ENCODE results near the gene TBCK. TPM values are rescaled to one million over a fixed set of nuclear protein-coding genes. Genes with fewer than 3 reads are reported as not detected.
A peak's percentile ranks its signal among the peaks of the same experiment; 100 is the strongest.

Gene TBCK
- total RNA-seq, 1 experiment from 2014 or later = 22.3 TPM

DNA sequence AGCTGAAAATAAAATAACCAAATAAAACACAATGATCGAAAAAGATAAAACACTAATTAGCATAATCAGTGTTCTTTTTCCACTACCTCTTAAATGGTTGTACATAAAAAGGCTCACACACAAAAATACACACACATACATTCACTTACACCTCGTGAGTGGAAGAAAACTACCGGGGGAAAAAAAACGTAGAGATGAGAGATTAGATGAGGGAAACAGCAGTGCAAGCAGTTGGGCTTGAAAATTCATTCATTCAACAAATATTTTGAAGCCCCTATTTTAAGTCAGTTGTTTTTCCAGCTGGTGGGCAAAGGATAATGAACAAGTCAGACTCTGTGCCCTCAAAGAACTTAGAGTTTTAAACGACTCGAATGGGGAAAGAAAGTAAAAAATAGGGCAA is 1.0 kb downstream of the TBCK start:
- POLR2A ChIA-PET = interaction anchor here (0.6 to 1.3 kb wide), 2 partner anchors 50 to 199 kb away, joined by 3 read pairs; no protein-coding TSS in a partner anchor
- no peaks in the 10 kb centered on the region for H3K27me3 ChIP-seq (ENCODE audit: insufficient read depth, low read length)
- CTCF ChIA-PET = no interaction called here
- no peaks in the 10 kb centered on the region for H3K9me3 ChIP-seq (ENCODE audit: control insufficient read depth in 1 of 2, insufficient read depth in 1 of 2, low read depth in 1 of 2, low read length in 2 of 2)
- H3K27ac ChIP-seq (ENCODE audit: low read depth, low read length) = peak overlapping the region; percentile 74; the same call in 1 of the 2 replicates
- peaks cover 84% of the 10 kb centered on the region for H3K79me2 ChIP-seq (ENCODE audit: insufficient read depth, low read length)
- peak overlapping the region; percentile 73 for H3K4me2 ChIP-seq (ENCODE audit: low read length)
- intact Hi-C loops (cut with micrococcal nuclease) = no loop called here
- H3K9ac ChIP-seq (ENCODE audit: low read length) = peak overlapping the region; percentile 87
- RAD21 ChIA-PET (ENCODE audit: low non-redundant PET in 1 of 2, low total read pairs in 2 of 2, uncharacterized antibody in 2 of 2, unreplicated experiment in 2 of 2) = no interaction called here
- no peaks in the 10 kb centered on the region for H3K9me2 ChIP-seq (ENCODE audit: insufficient read depth)
- no peaks in the 10 kb centered on the region for H4K20me1 ChIP-seq (ENCODE audit: insufficient read depth)
- H3K4me1 ChIP-seq (ENCODE audit: control insufficient read depth in 1 of 2, insufficient read depth in 2 of 2, low read length in 2 of 2) = peaks cover 5 to 13% of the 10 kb centered on the region in 2 experiments; a peak in 3 of 4 replicates
- ATAC-seq = no peak
- H3K36me3 ChIP-seq (ENCODE audit: control insufficient read depth in 1 of 2, insufficient read depth in 2 of 2, low read length in 2 of 2) = no peaks in the 10 kb centered on the region
- no peak for TF ChIP-seq POLR2A (IDR thresholded peaks at IDR 0.05; ENCODE audit: borderline replicate concordance, extremely low read depth, insufficient read depth, insufficient read length)
- no peak for TF ChIP-seq RAD21 (IDR thresholded peaks at IDR 0.05; ENCODE audit: low read depth)
- no peak for TF ChIP-seq EZH2 (IDR thresholded peaks at IDR 0.05)
- TF ChIP-seq FOSL1 (IDR thresholded peaks at IDR 0.05; ENCODE audit: low read depth) = no peak
- no peak for TF ChIP-seq EZH2phosphoT487 (IDR thresholded peaks at IDR 0.05; ENCODE audit: borderline replicate concordance)
- TF ChIP-seq POLR2AphosphoS5 (IDR thresholded peaks at IDR 0.05; ENCODE audit: low read depth, low read length) = no peak
- no peak for TF ChIP-seq EGR1 (IDR thresholded peaks at IDR 0.05; ENCODE audit: low read depth)
- TF ChIP-seq, protein P1, sequence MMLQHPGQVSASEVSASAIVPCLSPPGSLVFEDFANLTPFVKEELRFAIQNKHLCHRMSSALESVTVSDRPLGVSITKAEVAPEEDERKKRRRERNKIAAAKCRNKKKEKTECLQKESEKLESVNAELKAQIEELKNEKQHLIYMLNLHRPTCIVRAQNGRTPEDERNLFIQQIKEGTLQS (IDR thresholded peaks at IDR 0.05) = no peak
- no peak for TF ChIP-seq SP1 (IDR thresholded peaks at IDR 0.05; ENCODE audit: low read depth)
- TF ChIP-seq CBX3 (IDR thresholded peaks at IDR 0.05; ENCODE audit: low read depth) = no peak
- TF ChIP-seq ZFX (IDR thresholded peaks at IDR 0.05) = no peak
- TF ChIP-seq ELF1 (IDR thresholded peaks at IDR 0.05; ENCODE audit: borderline replicate concordance, low read depth) = no peak
- no peak for TF ChIP-seq TCF7L2 (IDR thresholded peaks at IDR 0.05; ENCODE audit: borderline replicate concordance, extremely low read depth, insufficient read depth, insufficient read length)
- TF ChIP-seq SRF (IDR thresholded peaks at IDR 0.05; ENCODE audit: low read depth) = no peak
- no peak for TF ChIP-seq ZBTB33 (IDR thresholded peaks at IDR 0.05; ENCODE audit: extremely low read depth, insufficient replicate concordance, low read length)
- TF ChIP-seq, protein P2, sequence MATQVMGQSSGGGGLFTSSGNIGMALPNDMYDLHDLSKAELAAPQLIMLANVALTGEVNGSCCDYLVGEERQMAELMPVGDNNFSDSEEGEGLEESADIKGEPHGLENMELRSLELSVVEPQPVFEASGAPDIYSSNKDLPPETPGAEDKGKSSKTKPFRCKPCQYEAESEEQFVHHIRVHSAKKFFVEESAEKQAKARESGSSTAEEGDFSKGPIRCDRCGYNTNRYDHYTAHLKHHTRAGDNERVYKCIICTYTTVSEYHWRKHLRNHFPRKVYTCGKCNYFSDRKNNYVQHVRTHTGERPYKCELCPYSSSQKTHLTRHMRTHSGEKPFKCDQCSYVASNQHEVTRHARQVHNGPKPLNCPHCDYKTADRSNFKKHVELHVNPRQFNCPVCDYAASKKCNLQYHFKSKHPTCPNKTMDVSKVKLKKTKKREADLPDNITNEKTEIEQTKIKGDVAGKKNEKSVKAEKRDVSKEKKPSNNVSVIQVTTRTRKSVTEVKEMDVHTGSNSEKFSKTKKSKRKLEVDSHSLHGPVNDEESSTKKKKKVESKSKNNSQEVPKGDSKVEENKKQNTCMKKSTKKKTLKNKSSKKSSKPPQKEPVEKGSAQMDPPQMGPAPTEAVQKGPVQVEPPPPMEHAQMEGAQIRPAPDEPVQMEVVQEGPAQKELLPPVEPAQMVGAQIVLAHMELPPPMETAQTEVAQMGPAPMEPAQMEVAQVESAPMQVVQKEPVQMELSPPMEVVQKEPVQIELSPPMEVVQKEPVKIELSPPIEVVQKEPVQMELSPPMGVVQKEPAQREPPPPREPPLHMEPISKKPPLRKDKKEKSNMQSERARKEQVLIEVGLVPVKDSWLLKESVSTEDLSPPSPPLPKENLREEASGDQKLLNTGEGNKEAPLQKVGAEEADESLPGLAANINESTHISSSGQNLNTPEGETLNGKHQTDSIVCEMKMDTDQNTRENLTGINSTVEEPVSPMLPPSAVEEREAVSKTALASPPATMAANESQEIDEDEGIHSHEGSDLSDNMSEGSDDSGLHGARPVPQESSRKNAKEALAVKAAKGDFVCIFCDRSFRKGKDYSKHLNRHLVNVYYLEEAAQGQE (IDR thresholded peaks at IDR 0.05; ENCODE audit: low read depth) = no peak
- no peak for TF ChIP-seq JUND (IDR thresholded peaks at IDR 0.05)
- TF ChIP-seq MAX (IDR thresholded peaks at IDR 0.05) = no peak
- TF ChIP-seq CEBPB (IDR thresholded peaks at IDR 0.05; ENCODE audit: low read depth) = no peak
- H3K4me3 ChIP-seq (replicated peaks in 1 of 2; ENCODE audit: low read depth in 1 of 2, low read length in 2 of 2) = peak overlapping the region; percentile 84 to 88
- no peak for DNase-seq (ENCODE audit: low read depth, low spot score)
- H2AFZ ChIP-seq (ENCODE audit: low read depth, low read length, poor library complexity, severe bottlenecking) = no peak overlapping the region
- BruUV-seq (replicated peaks) = no TSS peak
